Activated naive CD4-positive, alpha-beta T cell (primary cell): Measurements from ENCODE around the gene PRRT2.

Source experiments
- DNase-seq, 4 experiments: peaks; one replicate each; lab custom pipeline; 2025; lab: John Stamatoyannopoulos, UW

Gene PRRT2

GRCh38 chr16:29862383-29862883 lies 50.4 kb downstream of the PRRT2 start:
- DNase-seq, result no peak

- DNase-seq, result peak; percentile 63 to 89 (median 77)
These were observed 51.1 kb downstream of the PRRT2 start, which contains the start of gene CDIPT for GRCh38 chr16:29862884-29863668. Gene CDIPT, minus strand, starts transcription at chr16:29863226. Its CDS starts 369 bp downstream, at chr16:29862857.

GRCh38 chr16:29863669-29863984 lies 51.6 kb downstream of the PRRT2 start:
- no peak for DNase-seq

- DNase-seq, result no peak
These were observed 52.2 kb downstream of the PRRT2 start for GRCh38 chr16:29864205-29864604.
